Measurements from ENCODE around the gene ISM2.

The ISM2 gene

DNA sequence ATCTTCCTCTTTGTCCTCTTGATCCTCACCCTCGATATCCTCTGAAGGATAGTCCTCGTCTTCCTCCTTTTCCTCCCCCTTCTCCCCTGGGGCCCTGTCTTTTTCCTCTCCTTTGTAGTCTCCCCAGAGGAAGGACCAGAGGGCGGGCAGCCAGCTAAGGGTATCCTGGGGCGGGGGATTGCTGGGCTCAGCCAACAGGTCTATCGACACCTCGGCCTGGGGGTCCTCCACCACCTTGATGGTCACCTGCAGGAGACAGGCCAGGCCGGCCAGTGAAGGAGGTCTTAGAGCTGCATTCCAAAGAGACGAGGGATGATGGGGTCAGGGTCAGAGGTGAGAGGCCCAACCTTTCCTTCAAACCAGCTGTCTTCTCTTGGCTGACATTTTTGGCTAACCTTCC is 16.2 kb downstream of the ISM2 start:
- H3K4me1 ChIP-seq (ENCODE audit: control insufficient read depth, insufficient read depth, low read length), result no peaks in the 10 kb centered on the region

DNA sequence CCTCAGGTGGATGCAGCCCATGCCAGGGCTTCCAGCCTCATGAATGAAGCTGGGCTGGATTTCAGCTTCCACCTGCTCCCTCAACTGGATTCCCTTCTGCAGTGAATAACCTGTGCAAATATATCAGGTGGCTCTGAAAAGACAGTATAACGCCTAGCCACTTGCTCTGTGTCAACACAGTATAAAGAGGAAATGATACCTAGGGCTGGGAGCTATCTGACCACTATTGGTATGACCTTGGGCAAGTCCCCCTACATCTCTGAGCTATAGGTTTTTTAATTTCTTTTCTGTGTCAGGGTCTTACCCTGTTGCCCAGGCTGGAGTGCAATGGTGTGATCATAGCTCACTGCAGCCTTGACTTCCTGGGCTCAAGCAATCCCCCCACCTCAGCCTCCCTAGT is 19.8 kb downstream of the ISM2 start:
- Histone ChIP-seq H3K9ac (ENCODE audit: low read depth, low read length) (no peak overlapping the region), H3K36me3 (ENCODE audit: control insufficient read depth, insufficient read depth, low read length) (no peaks in the 10 kb centered on the region), H3K9me3 (ENCODE audit: control insufficient read depth, insufficient read depth, low read length) (no peaks in the 10 kb centered on the region), H3K4me1 (ENCODE audit: control insufficient read depth, insufficient read depth, low read length) (no peaks in the 10 kb centered on the region), H3K4me3 (ENCODE audit: low read depth, low read length) (no peak overlapping the region), H3K27me3 (ENCODE audit: control insufficient read depth, insufficient read depth, low read length) (no peaks in the 10 kb centered on the region)

More for the DNA sequence above, 16.2 kb downstream of the ISM2 start:
- Histone ChIP-seq H3K9me3 (ENCODE audit: control insufficient read depth, insufficient read depth, low read length) (no peaks in the 10 kb centered on the region), H3K36me3 (ENCODE audit: control insufficient read depth, insufficient read depth, low read length) (no peaks in the 10 kb centered on the region), H3K4me3 (ENCODE audit: low read depth, low read length) (no peak overlapping the region), H3K27me3 (ENCODE audit: control insufficient read depth, insufficient read depth, low read length) (no peaks in the 10 kb centered on the region), H3K9ac (ENCODE audit: low read depth, low read length) (no peak overlapping the region)

DNA sequence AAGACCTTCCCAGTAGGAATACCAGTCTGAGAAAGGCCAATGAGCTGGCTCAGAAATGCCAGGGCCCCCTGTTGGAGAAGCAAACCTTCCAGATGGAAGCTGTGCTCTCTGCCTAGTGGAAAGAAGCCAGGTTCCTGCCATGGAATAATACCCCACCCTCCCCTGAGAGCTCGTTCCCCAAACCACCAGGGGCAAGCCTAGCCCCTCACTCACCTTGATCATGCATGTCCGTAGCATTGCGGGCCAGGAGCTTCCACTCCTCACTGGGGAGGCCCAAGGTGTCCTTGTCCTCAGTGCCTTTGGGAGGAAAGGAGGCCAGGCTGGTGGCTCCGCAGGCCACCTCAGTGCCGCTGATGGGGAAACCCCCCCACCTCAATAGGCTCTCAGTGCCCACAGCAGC is 20.6 kb downstream of the ISM2 start:
- Histone ChIP-seq H3K4me3 (ENCODE audit: low read depth, low read length) (no peak overlapping the region), H3K4me1 (ENCODE audit: control insufficient read depth, insufficient read depth, low read length) (no peaks in the 10 kb centered on the region), H3K36me3 (ENCODE audit: control insufficient read depth, insufficient read depth, low read length) (no peaks in the 10 kb centered on the region), H3K9ac (ENCODE audit: low read depth, low read length) (no peak overlapping the region), H3K27me3 (ENCODE audit: control insufficient read depth, insufficient read depth, low read length) (no peaks in the 10 kb centered on the region), H3K9me3 (ENCODE audit: control insufficient read depth, insufficient read depth, low read length) (no peaks in the 10 kb centered on the region)

DNA sequence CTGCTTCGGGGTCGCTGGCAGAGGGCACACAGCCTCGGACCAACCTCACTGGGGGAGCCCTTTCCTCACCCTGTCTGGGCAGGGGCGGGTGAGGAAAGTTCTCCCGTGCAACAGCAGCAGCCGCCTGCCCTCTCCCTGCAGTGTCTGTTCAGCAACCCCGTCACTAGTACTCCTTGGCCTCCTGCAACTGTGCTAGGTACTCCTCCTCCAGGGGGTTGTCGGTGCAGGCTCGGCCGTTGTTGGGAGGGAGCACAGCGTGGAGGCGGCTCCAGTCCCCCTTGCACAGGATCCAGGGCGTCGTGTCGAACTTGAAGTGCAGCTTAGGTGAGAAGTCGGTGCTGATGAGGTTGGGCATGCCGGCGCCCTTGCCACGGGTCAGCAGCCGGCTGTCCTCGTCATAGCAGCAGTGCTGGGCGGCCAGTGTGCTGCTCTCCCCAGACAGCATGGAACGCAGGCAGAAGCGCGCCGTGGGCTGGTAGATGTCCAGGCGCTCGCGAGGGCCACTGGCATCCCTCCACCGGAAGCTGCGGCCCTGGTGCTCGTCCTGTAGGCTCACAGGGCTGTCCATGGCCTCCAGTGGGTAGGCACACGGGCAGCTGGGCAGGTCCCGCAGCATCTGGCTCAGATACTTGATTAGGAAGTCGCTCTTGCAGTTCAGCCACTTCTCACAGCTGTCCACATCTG is 23.0 kb downstream of the ISM2 start:
- Histone ChIP-seq H3K9ac (ENCODE audit: low read depth, low read length) (no peak overlapping the region), H3K9me3 (ENCODE audit: control insufficient read depth, insufficient read depth, low read length) (no peaks in the 10 kb centered on the region), H3K4me3 (ENCODE audit: low read depth, low read length) (no peak overlapping the region), H3K4me1 (ENCODE audit: control insufficient read depth, insufficient read depth, low read length) (peaks cover 8% of the 10 kb centered on the region), H3K27me3 (ENCODE audit: control insufficient read depth, insufficient read depth, low read length) (no peaks in the 10 kb centered on the region), H3K36me3 (ENCODE audit: control insufficient read depth, insufficient read depth, low read length) (no peaks in the 10 kb centered on the region)

DNA sequence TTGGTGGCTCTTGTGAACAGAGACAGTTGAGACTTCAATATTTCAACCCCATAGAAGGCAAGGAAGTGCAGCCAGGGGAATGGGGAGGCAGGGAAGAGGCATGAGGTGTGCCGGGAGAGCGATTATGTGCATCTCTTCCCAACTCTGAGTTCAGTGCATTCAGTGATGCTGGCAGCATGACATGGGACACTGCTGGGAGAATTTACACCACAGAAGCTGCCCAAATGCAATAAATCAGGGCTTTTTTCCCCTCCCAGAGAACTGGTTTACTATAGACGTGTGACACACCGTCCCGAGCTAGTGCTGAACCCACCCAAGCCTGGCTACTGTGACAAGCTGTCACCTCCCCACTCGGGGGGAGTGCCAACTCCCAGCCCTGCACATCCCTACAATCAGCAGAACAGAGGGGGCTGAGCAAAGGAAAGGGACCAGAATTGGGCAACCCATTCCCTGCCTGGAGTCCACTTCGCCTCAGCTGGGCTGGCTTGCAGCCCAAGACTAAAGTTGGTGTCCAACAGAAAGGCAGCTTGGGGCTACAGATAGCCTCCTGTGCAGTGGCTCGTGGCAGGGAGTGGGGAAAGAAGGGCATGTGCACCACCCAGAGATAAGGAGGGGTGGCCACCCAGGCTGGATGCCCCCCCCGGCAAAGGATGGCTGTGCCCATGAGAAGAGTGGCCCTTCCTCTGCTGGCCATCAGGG is 24.0 kb downstream of the ISM2 start:
- H3K4me3 ChIP-seq (ENCODE audit: low read depth, low read length), result no peak overlapping the region
- H3K27me3 ChIP-seq (ENCODE audit: control insufficient read depth, insufficient read depth, low read length), result no peaks in the 10 kb centered on the region
- H3K9ac ChIP-seq (ENCODE audit: low read depth, low read length), result no peak overlapping the region

DNA sequence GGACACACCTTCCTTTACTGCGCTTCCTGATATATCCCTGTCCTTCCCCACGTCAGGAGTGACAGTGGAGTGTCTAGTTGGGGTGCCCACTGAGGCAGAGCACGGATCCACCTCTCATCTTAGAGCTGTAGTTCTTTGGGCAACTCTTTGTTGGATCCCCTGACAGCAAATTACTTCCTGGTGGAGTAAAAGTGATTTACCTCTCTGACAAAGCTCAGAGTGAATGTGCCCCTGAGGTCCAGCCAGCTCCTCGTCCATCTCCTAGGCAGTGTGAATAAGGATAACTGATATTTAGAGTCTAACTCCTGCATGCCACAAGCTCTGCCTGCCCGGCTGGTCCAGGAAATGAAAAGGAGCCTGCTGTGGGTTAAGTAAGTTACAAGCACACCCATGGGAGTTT is 24.7 kb downstream of the ISM2 start:
- Histone ChIP-seq H3K4me3 (ENCODE audit: low read depth, low read length) (no peak overlapping the region), H3K27me3 (ENCODE audit: control insufficient read depth, insufficient read depth, low read length) (no peaks in the 10 kb centered on the region), H3K9ac (ENCODE audit: low read depth, low read length) (no peak overlapping the region), H3K9me3 (ENCODE audit: control insufficient read depth, insufficient read depth, low read length) (no peaks in the 10 kb centered on the region), H3K36me3 (ENCODE audit: control insufficient read depth, insufficient read depth, low read length) (peaks cover 4% of the 10 kb centered on the region), H3K4me1 (ENCODE audit: control insufficient read depth, insufficient read depth, low read length) (peaks cover 11% of the 10 kb centered on the region)

More for the DNA sequence above, 24.0 kb downstream of the ISM2 start:
- Histone ChIP-seq H3K9me3 (ENCODE audit: control insufficient read depth, insufficient read depth, low read length) (no peaks in the 10 kb centered on the region), H3K36me3 (ENCODE audit: control insufficient read depth, insufficient read depth, low read length) (no peaks in the 10 kb centered on the region), H3K4me1 (ENCODE audit: control insufficient read depth, insufficient read depth, low read length) (peaks cover 11% of the 10 kb centered on the region)

DNA sequence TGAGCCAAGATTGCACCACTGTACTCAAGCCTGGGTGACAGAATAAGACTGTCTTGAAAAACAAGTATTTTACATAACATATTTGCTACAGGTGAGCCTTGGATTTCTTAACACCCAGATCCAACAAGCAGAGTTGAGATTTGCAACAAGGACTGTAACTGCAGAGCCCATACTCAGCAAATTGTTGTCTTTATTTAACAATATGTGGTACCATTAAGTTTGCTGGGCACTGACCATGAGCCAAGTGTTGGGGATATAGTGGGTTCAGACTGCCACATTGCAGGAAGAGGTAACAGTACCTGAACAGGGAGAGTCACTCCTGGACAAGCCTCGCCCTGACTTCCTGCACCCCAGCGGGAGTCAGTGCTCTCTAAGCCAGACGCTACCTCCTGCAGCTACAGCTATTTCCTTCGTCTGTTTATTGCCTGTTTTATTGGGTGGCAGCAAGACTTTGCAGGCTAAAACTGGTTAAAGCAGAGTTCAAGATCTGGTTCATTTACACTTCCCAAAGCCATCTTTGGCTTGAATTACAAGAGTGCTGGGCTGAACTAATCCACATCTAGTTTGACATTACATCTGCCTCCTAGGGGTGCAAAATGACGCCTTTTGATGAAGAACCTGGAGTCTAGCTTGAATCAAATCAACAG is 28.3 kb downstream of the ISM2 start:
- Histone ChIP-seq H3K9ac (ENCODE audit: low read depth, low read length) (no peak overlapping the region), H3K36me3 (ENCODE audit: control insufficient read depth, insufficient read depth, low read length) (peaks cover 26% of the 10 kb centered on the region), H3K27me3 (ENCODE audit: control insufficient read depth, insufficient read depth, low read length) (no peaks in the 10 kb centered on the region), H3K4me1 (ENCODE audit: control insufficient read depth, insufficient read depth, low read length) (peaks cover 11% of the 10 kb centered on the region), H3K9me3 (ENCODE audit: control insufficient read depth, insufficient read depth, low read length) (no peaks in the 10 kb centered on the region), H3K4me3 (ENCODE audit: low read depth, low read length) (no peak overlapping the region)

DNA sequence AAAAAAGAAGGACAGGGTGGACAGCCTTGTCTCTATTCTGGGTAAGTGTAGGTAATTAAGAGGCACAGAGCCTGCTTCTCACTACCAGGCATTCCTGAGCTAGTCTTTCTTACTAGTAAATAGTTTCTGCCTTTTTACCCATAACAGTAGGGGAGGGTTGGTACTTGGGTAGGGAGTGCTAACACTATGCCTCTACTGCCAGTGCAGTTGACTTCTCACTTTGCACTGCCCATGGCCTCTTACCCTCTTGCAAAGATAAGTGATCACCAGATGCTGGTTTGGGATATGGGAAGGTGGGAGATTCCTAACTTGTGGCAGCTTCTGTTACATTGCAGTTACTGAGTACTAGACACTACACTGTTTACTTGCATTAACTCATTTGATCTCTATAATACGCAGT is 29.1 kb downstream of the ISM2 start:
- Histone ChIP-seq H3K4me3 (ENCODE audit: low read depth, low read length) (no peak overlapping the region), H3K4me1 (ENCODE audit: control insufficient read depth, insufficient read depth, low read length) (peaks cover 11% of the 10 kb centered on the region), H3K9ac (ENCODE audit: low read depth, low read length) (no peak overlapping the region), H3K36me3 (ENCODE audit: control insufficient read depth, insufficient read depth, low read length) (peaks cover 34% of the 10 kb centered on the region), H3K27me3 (ENCODE audit: control insufficient read depth, insufficient read depth, low read length) (no peaks in the 10 kb centered on the region), H3K9me3 (ENCODE audit: control insufficient read depth, insufficient read depth, low read length) (no peaks in the 10 kb centered on the region)

DNA sequence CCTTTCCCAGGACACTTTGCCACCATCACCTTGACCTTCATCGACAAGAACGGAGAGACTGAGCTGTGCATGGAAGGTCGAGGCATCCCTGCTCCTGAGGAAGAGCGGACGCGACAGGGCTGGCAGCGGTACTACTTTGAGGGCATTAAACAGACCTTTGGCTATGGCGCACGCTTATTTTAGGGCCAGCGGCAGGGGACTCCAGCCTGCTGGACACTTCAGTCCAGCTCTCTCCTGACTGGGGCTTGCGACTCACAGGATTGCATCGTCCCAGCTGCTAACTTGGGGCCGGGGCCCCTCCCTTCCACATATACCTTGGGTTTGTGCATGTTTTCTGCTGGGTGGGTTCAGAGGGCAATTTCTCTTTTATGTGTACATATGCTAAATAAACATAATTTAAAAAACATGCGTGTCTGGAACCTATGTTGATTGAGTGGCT is 29.5 kb downstream of the ISM2 start:
- Histone ChIP-seq H3K4me1 (ENCODE audit: control insufficient read depth, insufficient read depth, low read length) (peaks cover 11% of the 10 kb centered on the region), H3K4me3 (ENCODE audit: low read depth, low read length) (no peak overlapping the region), H3K27me3 (ENCODE audit: control insufficient read depth, insufficient read depth, low read length) (no peaks in the 10 kb centered on the region), H3K9ac (ENCODE audit: low read depth, low read length) (no peak overlapping the region), H3K36me3 (ENCODE audit: control insufficient read depth, insufficient read depth, low read length) (peaks cover 36% of the 10 kb centered on the region), H3K9me3 (ENCODE audit: control insufficient read depth, insufficient read depth, low read length) (no peaks in the 10 kb centered on the region)

DNA sequence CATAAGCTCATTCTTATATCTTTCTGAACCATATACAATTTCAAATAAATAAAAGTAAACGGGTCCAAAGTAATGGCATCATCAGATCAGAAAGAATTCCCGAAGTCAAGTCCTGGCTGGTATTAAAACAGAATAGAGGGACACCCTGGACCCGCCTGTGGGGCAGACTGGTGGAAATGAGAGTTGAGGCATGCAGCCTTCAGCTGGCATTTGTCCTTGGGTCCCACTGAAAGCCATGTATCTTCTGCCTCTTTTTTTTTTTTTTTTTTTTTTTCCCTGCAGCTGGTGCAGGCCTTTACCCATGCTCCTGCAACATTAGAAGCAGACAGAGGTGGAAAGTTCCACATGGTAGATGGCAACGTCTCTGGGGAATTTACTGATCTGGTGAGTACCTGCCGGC is 30.8 kb downstream of the ISM2 start:
- Histone ChIP-seq H3K36me3 (ENCODE audit: control insufficient read depth, insufficient read depth, low read length) (peaks cover 37% of the 10 kb centered on the region), H3K4me1 (ENCODE audit: control insufficient read depth, insufficient read depth, low read length) (peaks cover 11% of the 10 kb centered on the region), H3K27me3 (ENCODE audit: control insufficient read depth, insufficient read depth, low read length) (no peaks in the 10 kb centered on the region), H3K4me3 (ENCODE audit: low read depth, low read length) (no peak overlapping the region), H3K9ac (ENCODE audit: low read depth, low read length) (no peak overlapping the region), H3K9me3 (ENCODE audit: control insufficient read depth, insufficient read depth, low read length) (no peaks in the 10 kb centered on the region)

DNA sequence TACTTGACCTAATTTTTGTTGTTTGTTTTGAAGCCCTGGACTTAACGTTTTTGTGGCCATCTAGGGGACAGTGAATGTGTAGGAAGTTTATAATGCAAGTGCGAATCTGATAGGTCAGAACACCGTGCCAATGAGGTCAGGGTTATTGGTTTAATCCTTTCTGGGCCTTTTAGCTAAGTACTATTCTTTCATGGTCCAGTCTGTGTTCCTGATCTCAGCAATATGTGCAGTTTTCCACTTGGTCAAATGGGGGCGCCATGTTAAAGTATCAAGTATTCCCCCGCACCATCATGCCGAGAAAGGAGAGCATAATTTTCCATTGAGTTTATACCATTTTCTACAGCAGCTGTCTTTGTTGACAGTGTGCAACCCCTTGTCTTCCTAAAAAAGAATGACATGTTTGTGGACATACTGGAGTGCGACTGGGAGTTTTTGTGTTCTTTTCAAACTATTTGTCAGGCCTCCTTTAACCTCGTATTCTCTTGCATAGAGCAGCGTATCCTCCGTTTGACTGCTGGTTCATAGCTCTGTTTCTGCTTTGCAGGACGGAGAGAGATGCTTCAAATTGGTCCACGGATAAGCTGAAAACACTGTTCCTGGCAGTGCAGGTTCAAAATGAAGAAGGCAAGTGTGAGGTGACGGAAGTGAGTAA is 39.4 kb downstream of the ISM2 start:
- Histone ChIP-seq H3K4me3 (ENCODE audit: low read depth, low read length) (peak overlapping the region; percentile 100), H3K4me1 (ENCODE audit: control insufficient read depth, insufficient read depth, low read length) (peaks cover 6% of the 10 kb centered on the region), H3K36me3 (ENCODE audit: control insufficient read depth, insufficient read depth, low read length) (peaks cover 25% of the 10 kb centered on the region)

More for the DNA sequence above, 39.4 kb downstream of the ISM2 start:
- peak overlapping the region; percentile 27 for H3K9ac ChIP-seq (ENCODE audit: low read depth, low read length)
- H3K9me3 ChIP-seq (ENCODE audit: control insufficient read depth, insufficient read depth, low read length), result no peaks in the 10 kb centered on the region
- H3K27me3 ChIP-seq (ENCODE audit: control insufficient read depth, insufficient read depth, low read length), result no peaks in the 10 kb centered on the region
